ENCODE data around the gene SERPINF2. TPM values are rescaled to one million over a fixed set of nuclear protein-coding genes. Genes with fewer than 3 reads are reported as not detected.

Gene SERPINF2
- total RNA-seq, 1 experiment from 2014 or later: 0.68 TPM

DNA sequence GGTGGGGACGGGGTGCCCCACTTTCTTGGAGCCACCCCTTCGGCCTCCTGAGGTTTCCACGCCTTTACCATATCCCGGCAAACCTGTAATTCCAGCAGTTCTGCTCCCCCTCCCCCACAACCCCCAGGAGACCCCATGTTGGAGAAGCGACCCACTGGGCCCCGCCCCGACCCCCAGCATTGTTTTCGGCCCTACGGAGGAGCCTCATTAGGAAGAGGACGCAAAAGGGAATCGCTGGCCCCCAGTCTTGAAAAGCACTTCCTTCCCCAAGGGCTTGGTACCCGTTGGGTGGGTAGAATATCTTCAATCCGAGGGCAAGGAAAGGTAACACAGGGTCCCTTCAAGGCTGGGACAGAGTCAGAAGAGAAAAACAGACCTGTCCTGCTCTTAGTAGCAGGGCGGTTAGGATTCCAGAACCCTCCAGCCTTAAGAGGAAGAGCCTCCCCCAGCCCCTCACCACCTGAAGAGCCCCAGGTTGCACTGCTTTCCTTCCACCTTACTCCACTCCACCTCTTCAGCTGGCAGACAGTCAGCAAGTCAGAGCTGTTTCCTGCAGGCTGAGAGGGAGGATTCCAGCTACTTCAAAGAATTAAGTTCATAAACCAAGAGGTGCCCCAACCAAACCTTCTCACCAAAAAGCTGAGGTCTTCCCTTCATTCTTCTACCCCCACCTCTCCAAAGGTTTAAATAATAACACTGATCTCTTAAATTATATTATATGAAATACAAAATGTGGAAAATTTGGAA is 31.7 kb upstream of the SERPINF2 start:
- no peak overlapping the region for H3K9ac ChIP-seq (ENCODE audit: extremely low read depth, insufficient read length, low read length)

More for the DNA sequence above, 31.7 kb upstream of the SERPINF2 start:
- peak overlapping the region; percentile 54 for H3K4me2 ChIP-seq (ENCODE audit: insufficient read depth, insufficient read length, low read length)
- no peaks in the 10 kb centered on the region for H4K20me1 ChIP-seq (ENCODE audit: control insufficient read depth, insufficient read depth, insufficient read length)
- H2BK120ac ChIP-seq (ENCODE audit: low read depth, low read length, poor library complexity, severe bottlenecking): no peak overlapping the region
- H3K9me3 ChIP-seq (ENCODE audit: control insufficient read depth, low read depth, low read length): no peaks in the 10 kb centered on the region
- no peaks in the 10 kb centered on the region; a peak in 1 of 5 replicates for H3K9me3 Mint-ChIP-seq
- H3K4me1 Mint-ChIP-seq: peaks cover 27 to 33% of the 10 kb centered on the region in 2 experiments
- no CpG with 5 or more reads among the region's 14 CpGs for WGBS (ENCODE audit: extremely low coverage, insufficient read length, low lambda C conversion rate)
- H3K79me1 ChIP-seq (ENCODE audit: insufficient read depth, low read depth, low read length, poor library complexity, severe bottlenecking): no peaks in the 10 kb centered on the region
- H3K23me2 ChIP-seq (ENCODE audit: insufficient read length, low read depth, low read length, poor library complexity, severe bottlenecking): peaks cover 28% of the 10 kb centered on the region
- TF ChIP-seq CTCF (conservative IDR thresholded peaks at IDR 0.05): no peak
- no peak overlapping the region for H3T11ph ChIP-seq (ENCODE audit: low read length)
- no peak overlapping the region for H4K5ac ChIP-seq (ENCODE audit: insufficient read length, low read depth, low read length)
- no peak overlapping the region for H2AFZ ChIP-seq (ENCODE audit: low read length)
- H3K79me2 ChIP-seq (ENCODE audit: insufficient read depth, low read length): no peaks in the 10 kb centered on the region
- no peaks in the 10 kb centered on the region for H3K27me3 ChIP-seq (ENCODE audit: insufficient read depth, low read length)
- peak overlapping the region; percentile 72 to 88 for H3K4me3 Mint-ChIP-seq
- H4K8ac ChIP-seq (replicated peaks; ENCODE audit: insufficient read length, low read depth, low read length): no peak overlapping the region
- H3K4me1 ChIP-seq (ENCODE audit: insufficient read depth, low read length): peaks cover 2% of the 10 kb centered on the region; the same call in 1 of the 2 replicates
- no peak overlapping the region for H3K4ac ChIP-seq (ENCODE audit: low read depth, low read length)
- H2BK12ac ChIP-seq (ENCODE audit: insufficient read length, low read depth, low read length): no peak overlapping the region
- H3K27ac ChIP-seq (ENCODE audit: insufficient read length, low read depth, low read length): no peak overlapping the region
- peaks cover 0 to 13% (median 2%) of the 10 kb centered on the region in 3 experiments; a peak in 3 of 7 replicates for H3K36me3 Mint-ChIP-seq (ENCODE audit: insufficient read depth in 1 of 3, low read depth in 3 of 3)
- H3K23ac ChIP-seq (ENCODE audit: insufficient read length, low read depth, low read length): no peak overlapping the region
- H4K91ac ChIP-seq (ENCODE audit: insufficient read length, low read depth, low read length): no peak overlapping the region
- H2BK20ac ChIP-seq (ENCODE audit: low read depth, low read length, poor library complexity, severe bottlenecking): no peak overlapping the region
- no peak overlapping the region for H3K56ac ChIP-seq (ENCODE audit: insufficient read length, low read depth, low read length)
- no peak overlapping the region for H2BK15ac ChIP-seq (ENCODE audit: low read depth, low read length)
- H3K27ac Mint-ChIP-seq: no peak overlapping the region; a peak in 2 of 7 replicates
- peaks cover 4% of the 10 kb centered on the region for H3K27me3 Mint-ChIP-seq (ENCODE audit: low read depth)
- H3K18ac ChIP-seq (ENCODE audit: insufficient read length, low read depth, low read length): no peak overlapping the region
- H2AK5ac ChIP-seq (ENCODE audit: insufficient read length, low read length): no peak overlapping the region
- no peak overlapping the region for H2BK5ac ChIP-seq (ENCODE audit: insufficient read length, low read length)
- no peak overlapping the region for H3K14ac ChIP-seq (ENCODE audit: insufficient read depth, low read length)
- DNase-seq: peak; percentile 63
